Transverse colon (tissue), 4 donors: ENCODE measurements around the gene LBX1. TPM values are rescaled to one million over a fixed set of nuclear protein-coding genes. Genes with fewer than 3 reads are reported as not detected.
"Not testable (repeated sequence)": the region's sequence is repeated elsewhere in the genome, so short reads cannot be mapped to it uniquely, and the experiment has no call there.

Experiments
- DNase-seq: peaks from one replicate; pipeline ENCODE4 v3.0.0-alpha.2; 2019
- H3K27ac ChIP-seq, 4 donors: fragments of 200-600 bp; sonication (generic); 2 replicates each; pipeline ENCODE4 v1.5.1; 2016 to 2018; ENCODE audit warnings: inconsistent platforms in 4 of 4
- H3K27me3 ChIP-seq: fragments of 200-600 bp; sonication (generic); 2 replicates; pipeline ENCODE4 v1.5.1; 2017; ENCODE audit warnings: inconsistent platforms
- H3K36me3 ChIP-seq, 4 donors: fragments of 200-600 bp; sonication (generic); 2 replicates each; pipeline ENCODE4 v1.5.1; 2017 to 2019; ENCODE audit warnings: inconsistent platforms in 4 of 4
- H3K4me1 ChIP-seq, 4 donors: fragments of 200-600 bp; sonication (generic); 2 replicates each; pipeline ENCODE4 v1.5.1; 2017 to 2020; ENCODE audit warnings: inconsistent platforms in 4 of 4
- H3K4me3 ChIP-seq, 4 donors: fragments of 200-600 bp; sonication (generic); 1 replicate in 1 of 4; 2 replicates in 3 of 4; pipeline versions ENCODE4 v1.5.1 to v1.6.1; 2017 to 2019; ENCODE audit warnings: inconsistent platforms in 4 of 4
- H3K9me3 ChIP-seq, 2 donors: fragments of 200-600 bp; sonication (generic); 2 replicates each; pipeline ENCODE4 v1.5.1; 2017 to 2019; ENCODE audit warnings: inconsistent platforms in 2 of 2
- CTCF ChIP-seq, 5 experiments: fragments of 200-600 bp in 3 of 5; fragments of 450-650 bp in 2 of 5; sonication (generic) in 3 of 5; IDR thresholded peaks; 1 replicate in 2 of 5; 2 replicates in 3 of 5; pipeline ENCODE4 v1.5.1; 2016 to 2017; ENCODE audit warnings: antibody characterized with exemption in 5 of 5, inconsistent platforms in 3 of 5, mild to moderate bottlenecking in 2 of 5, moderate library complexity in 1 of 5
- EP300 ChIP-seq: sonication (generic); formaldehyde crosslinking; IDR thresholded peaks from one replicate; pipeline ENCODE4 v1.6.1; 2017; ENCODE audit warnings: antibody characterized with exemption, low read depth
- POLR2A ChIP-seq: fragments of 450-650 bp; IDR thresholded peaks from one replicate; pipeline ENCODE4 v1.6.1; 2016; ENCODE audit warnings: antibody characterized with exemption, mild to moderate bottlenecking, moderate library complexity
- POLR2AphosphoS5 ChIP-seq, 3 donors: sonication (generic); formaldehyde crosslinking; IDR thresholded peaks; one replicate each; pipeline ENCODE4 v1.6.1; 2016; ENCODE audit warnings: antibody characterized with exemption in 3 of 3
- WGBS, 2 donors: methylation state at CpG; one replicate each; pipeline ENCODE4 v1.1.5; 2018; ENCODE audit warnings: low coverage in 1 of 2; 5-methylcytosine and 5-hydroxymethylcytosine counted together
- in situ Hi-C, 4 donors: fragments of 200-750 bp; cut with MboI; loops; one replicate each; pipeline versions ENCODE4 v1.15.0 to v1.15.1; 2017; ENCODE audit warnings: low sequenced_read_pairs in 3 of 4, low pct_ligation_motif_present in 1 of 4, low pct_unique_long_range_greater_than_20kb in 1 of 4
- intact Hi-C: fragments of 100-400 bp; cut with DNase I; formaldehyde crosslinking; loops from one replicate; pipeline ENCODE4 v1.15.1; 2023; ENCODE audit warnings: low total_unique reads
- total RNA-seq, 4 donors: library from RNA; depleted of rRNA; stranded (reverse); fragments of >200 nt; gene quantifications; one replicate each; pipeline ENCODE4 v1.1.0, GENCODE V29; 2016

The LBX1 gene
- total RNA-seq, 4 donors from 2014 or later = not detected

GRCh38 chr10:101208543-101208942 is 20.7 kb downstream of the LBX1 start:
- no peak overlapping the region for H3K4me3 ChIP-seq
- H3K4me1 ChIP-seq = peaks cover 0 to 7% (median 1%) of the 10 kb centered on the region in 4 donors
- H3K9me3 ChIP-seq = no peaks in the 10 kb centered on the region
- H3K36me3 ChIP-seq = no peaks in the 10 kb centered on the region
- TF ChIP-seq POLR2AphosphoS5 (IDR thresholded peaks at IDR 0.05) = no peak
- TF ChIP-seq CTCF (IDR thresholded peaks at IDR 0.05) = no peak
- no peak for TF ChIP-seq EP300
- no peak for TF ChIP-seq POLR2A
- in situ Hi-C loops = loop anchor here in 3 of 4 donors (25.0 kb wide), 3 partner anchors 254 to 554 kb away; no protein-coding TSS in a partner anchor
- intact Hi-C loops = no loop called here
- no peak overlapping the region for H3K27ac ChIP-seq
- 68 to 73% methylated on average over 5 of the region's 5 CpGs for WGBS, 2 donors
- no peak for DNase-seq
- H3K27me3 ChIP-seq = peaks cover 84% of the 10 kb centered on the region

- Histone ChIP-seq H3K9me3 (no peaks in the 10 kb centered on the region), H3K27ac (no peak overlapping the region), H3K4me1 (peaks cover 0 to 5% (median 0%) of the 10 kb centered on the region in 4 donors), H3K36me3 (no peaks in the 10 kb centered on the region), H3K27me3 (peaks cover 70% of the 10 kb centered on the region), H3K4me3 (no peak overlapping the region)
- in situ Hi-C loops (loop anchor here in 3 of 4 donors (25.0 kb wide), 3 partner anchors 255 to 555 kb away; no protein-coding TSS in a partner anchor), intact Hi-C loops (no loop called here)
- DNase-seq = no peak
- WGBS, 2 donors = 43% methylated on average over 2 of the region's 2 CpGs; no CpG with 5 or more reads in 1 of the 2 donors
- TF ChIP-seq POLR2A (no peak), CTCF (IDR thresholded peaks at IDR 0.05) (no peak), EP300 (no peak), POLR2AphosphoS5 (IDR thresholded peaks at IDR 0.05) (no peak)
Measured at GRCh38 chr10:101207026-101207425, 22.2 kb downstream of the LBX1 start.

- H3K9me3 ChIP-seq, H3K27ac ChIP-seq, H3K4me3 ChIP-seq, H3K4me1 ChIP-seq, H3K36me3 ChIP-seq, intact Hi-C loops, DNase-seq: not testable (repeated sequence)
- 43 to 52% methylated on average over 3 to 4 of the region's 4 CpGs for WGBS, 2 donors
- peaks cover 40% of the 10 kb centered on the region for H3K27me3 ChIP-seq
- in situ Hi-C loops = loop anchor here in 3 of 4 donors (25.0 kb wide), 3 partner anchors 260 to 560 kb away; no protein-coding TSS in a partner anchor
Measured at GRCh38 chr10:101202667-101203066, 26.6 kb downstream of the LBX1 start.

GRCh38 chr10:101198326-101198977 is 30.8 kb downstream of the LBX1 start:
- in situ Hi-C loops, H3K36me3 ChIP-seq, intact Hi-C loops, DNase-seq, H3K4me1 ChIP-seq, H3K9me3 ChIP-seq, H3K4me3 ChIP-seq, H3K27ac ChIP-seq: not testable (repeated sequence)
- H3K27me3 ChIP-seq = peaks cover 49% of the 10 kb centered on the region
- 66 to 78% methylated on average over 4 to 8 of the region's 8 CpGs for WGBS, 2 donors

- TF ChIP-seq EP300 (no peak), POLR2AphosphoS5 (IDR thresholded peaks at IDR 0.05) (no peak), POLR2A (no peak), CTCF (IDR thresholded peaks at IDR 0.05) (no peak)
- Histone ChIP-seq H3K9me3 (no peaks in the 10 kb centered on the region), H3K27ac (no peak overlapping the region), H3K36me3 (no peaks in the 10 kb centered on the region), H3K27me3 (peaks cover 56% of the 10 kb centered on the region), H3K4me3 (no peak overlapping the region), H3K4me1 (no peaks in the 10 kb centered on the region)
- 90% methylated on average over 5 of the region's 5 CpGs; no CpG with 5 or more reads in 1 of the 2 donors for WGBS, 2 donors
- DNase-seq = no peak
- in situ Hi-C loops = no loop called here
- intact Hi-C loops = no loop called here
Measured at GRCh38 chr10:101195921-101196320, 33.3 kb downstream of the LBX1 start.
